Measurements from ENCODE around the gene RAD50.

GRCh38 chr5:132669455-132669820, 112.7 kb downstream of the RAD50 start:
- TF ChIP-seq EZH2phosphoT487 (IDR thresholded peaks at IDR 0.05; ENCODE audit: borderline replicate concordance, low read length) (no peak), CTCF (IDR thresholded peaks at IDR 0.05; ENCODE audit: low read depth, low read length, poor library complexity, severe bottlenecking) (no peak)

Measured in DOHH2 (cell line).